ENCODE measurements around the gene CDS1.
"Not testable (repeated sequence)": the region's sequence is repeated elsewhere in the genome, so short reads cannot be mapped to it uniquely, and the experiment has no call there.

Gene CDS1

GRCh38 chr4:84614891-84615290 lies 32.0 kb downstream of the CDS1 start:
- no peak for DNase-seq

DNA sequence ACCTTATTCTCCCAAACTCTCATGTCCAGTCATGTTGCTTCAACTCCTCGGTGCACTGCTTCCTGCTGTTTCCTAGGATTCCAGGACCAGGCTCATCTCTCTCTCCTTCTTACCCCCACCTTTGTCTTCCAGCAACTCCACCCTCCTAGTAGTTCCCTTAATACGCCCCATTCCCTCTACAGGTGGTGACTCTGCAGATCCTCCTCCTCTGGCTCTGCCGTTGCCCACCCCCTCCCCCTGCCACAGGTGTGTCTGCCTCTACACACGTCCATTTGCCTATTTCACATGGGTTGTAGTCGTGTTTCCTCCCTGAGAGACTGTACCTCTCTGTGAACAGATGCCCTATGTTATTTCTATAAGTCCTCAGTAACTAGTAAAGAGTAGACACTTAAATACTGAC lies 32.4 kb downstream of the CDS1 start:
- DNase-seq: no peak

DNA sequence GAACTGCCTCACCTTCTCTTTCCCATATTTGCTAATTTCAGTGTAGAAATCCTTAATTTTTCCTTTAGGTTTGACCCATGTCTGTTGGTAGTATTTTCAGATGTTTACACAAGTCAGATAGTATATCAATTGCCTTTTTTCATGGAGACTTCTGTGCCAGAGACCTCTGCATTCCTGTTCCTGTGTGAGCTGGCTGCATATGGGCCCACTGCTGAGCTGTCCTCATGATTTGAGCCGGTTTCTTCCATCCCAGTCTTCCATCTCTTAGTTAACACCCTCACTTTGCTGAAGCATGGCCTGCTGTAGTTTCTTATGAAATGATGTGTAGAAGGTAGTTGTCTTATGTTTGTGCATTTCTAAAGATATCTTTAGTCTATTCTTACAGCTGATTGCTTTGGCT lies 40.0 kb downstream of the CDS1 start:
- DNase-seq: no peak

DNA sequence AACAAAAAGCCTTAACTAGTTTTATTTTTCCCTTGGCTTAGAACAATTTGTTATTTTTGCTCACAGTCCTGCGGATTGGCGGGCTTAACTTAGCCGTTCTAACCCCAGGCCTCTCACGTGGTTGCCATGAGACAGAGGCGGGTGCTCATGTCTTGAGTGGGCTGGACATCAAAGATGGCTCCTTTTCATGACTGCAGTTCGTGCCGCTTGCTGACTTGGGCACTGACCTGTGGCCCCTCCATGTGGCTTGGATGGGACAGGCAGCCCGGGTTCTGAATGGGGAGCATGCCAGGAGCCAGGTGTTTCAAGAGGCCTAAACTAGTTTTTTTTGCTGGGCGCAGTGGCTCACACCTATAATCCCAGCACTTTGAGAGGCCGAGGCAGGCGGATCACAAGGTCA lies 40.7 kb downstream of the CDS1 start:
- no peak for DNase-seq

GRCh38 chr4:84626673-84627072 lies 43.7 kb downstream of the CDS1 start:
- DNase-seq: no peak

DNA sequence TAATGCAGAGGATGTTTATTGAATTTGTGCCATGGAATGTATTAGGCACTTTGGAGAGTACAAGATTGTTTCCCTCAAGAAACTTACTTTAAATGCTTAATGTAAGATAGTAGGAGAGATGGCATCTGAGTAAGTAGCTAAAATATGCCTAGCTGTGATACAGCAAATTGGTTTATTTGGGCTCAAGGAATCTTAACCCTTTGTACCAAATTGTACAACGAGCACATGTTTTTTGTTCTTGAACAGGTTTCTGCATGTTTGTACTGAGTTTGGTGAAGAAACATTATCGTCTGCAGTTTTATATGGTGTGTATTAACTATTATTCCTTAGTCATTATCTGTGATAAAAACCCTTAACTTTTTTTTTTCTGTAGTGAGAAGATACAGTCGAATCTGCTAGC lies 48.6 kb downstream of the CDS1 start:
- no peak for DNase-seq

- no peak for DNase-seq
These were observed 49.2 kb downstream of the CDS1 start for GRCh38 chr4:84632092-84632491.

GRCh38 chr4:84634961-84635360 lies 52.0 kb downstream of the CDS1 start:
- DNase-seq: no peak

- no peak for DNase-seq
These were observed 55.2 kb downstream of the CDS1 start for GRCh38 chr4:84638092-84638491.

- no peak for DNase-seq
These were observed 56.2 kb downstream of the CDS1 start for GRCh38 chr4:84639145-84639544.

DNA sequence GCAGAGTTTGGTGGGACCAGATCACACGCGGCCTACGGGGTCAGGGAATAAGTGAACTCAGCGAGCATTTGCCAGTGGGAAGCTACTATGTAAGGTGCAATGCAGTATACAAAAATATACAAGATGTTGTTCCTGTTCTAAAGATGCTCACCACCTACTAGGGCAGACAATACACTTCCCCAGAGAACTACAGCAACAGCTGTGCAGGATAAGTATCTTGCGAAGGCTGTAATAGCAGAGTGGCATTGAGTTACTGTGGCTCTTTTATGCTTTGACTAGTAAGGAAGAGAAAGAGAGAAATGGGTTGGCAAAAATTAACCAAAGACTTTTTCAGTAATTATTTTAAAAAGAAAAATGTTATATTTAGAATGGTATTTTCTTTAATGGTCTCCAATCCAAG lies 61.2 kb downstream of the CDS1 start:
- DNase-seq: no peak

- no peak for DNase-seq
These were observed 64.5 kb downstream of the CDS1 start for GRCh38 chr4:84647312-84647884.

- no peak for DNase-seq
These were observed 65.3 kb downstream of the CDS1 start for GRCh38 chr4:84648178-84648577.

- no peak for DNase-seq
These were observed 66.1 kb downstream of the CDS1 start for GRCh38 chr4:84648863-84649647.

DNA sequence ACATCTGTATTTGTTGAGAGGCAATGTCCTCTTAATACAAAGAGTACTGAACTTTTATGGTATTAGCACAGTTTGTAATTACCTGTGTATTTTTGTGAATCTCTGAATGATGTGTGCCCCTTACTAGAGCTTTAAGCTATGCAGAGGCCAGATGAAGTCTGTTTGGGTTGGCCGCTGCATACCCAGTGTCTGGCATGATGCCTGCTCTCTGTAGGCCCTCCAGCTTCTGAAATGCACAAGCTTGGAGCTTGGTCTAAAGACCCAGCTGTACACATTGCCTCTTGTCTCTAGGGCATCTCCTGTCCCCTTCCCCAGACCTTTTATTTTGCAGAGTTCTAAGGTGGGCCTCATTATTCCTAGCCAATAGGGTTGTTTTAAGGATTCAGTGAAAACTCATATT lies 68.6 kb downstream of the CDS1 start:
- no peak for DNase-seq

- DNase-seq: no peak
These were observed 69.6 kb downstream of the CDS1 start for GRCh38 chr4:84652478-84652877.

DNA sequence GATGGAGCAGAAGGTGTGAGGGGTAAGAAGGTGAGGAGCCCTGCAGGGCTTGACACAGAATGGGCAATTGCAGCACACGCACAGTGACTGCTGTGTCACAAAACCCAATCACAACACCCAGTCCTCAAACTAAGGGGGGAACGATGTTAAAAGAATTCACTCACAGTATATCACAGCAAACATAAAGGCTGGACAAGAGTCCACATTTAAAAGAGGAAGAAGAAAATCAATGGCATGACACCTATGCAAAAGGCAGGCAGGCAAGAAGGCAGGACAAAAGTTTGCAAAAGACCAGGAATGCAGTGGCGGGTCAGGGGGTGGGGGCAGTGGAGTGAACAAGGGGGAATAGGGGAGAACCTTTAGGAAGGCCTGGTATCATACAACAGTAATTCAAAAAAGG lies 77.7 kb downstream of the CDS1 start:
- no peak for DNase-seq

- DNase-seq: no peak
These were observed 78.4 kb downstream of the CDS1 start for GRCh38 chr4:84661191-84661939.

GRCh38 chr4:84664767-84665166 lies 81.8 kb downstream of the CDS1 start:
- not testable (repeated sequence) for DNase-seq

- no peak for DNase-seq
These were observed 83.5 kb downstream of the CDS1 start for GRCh38 chr4:84666439-84666838.

GRCh38 chr4:84669201-84669600 lies 86.3 kb downstream of the CDS1 start:
- DNase-seq: no peak

DNA sequence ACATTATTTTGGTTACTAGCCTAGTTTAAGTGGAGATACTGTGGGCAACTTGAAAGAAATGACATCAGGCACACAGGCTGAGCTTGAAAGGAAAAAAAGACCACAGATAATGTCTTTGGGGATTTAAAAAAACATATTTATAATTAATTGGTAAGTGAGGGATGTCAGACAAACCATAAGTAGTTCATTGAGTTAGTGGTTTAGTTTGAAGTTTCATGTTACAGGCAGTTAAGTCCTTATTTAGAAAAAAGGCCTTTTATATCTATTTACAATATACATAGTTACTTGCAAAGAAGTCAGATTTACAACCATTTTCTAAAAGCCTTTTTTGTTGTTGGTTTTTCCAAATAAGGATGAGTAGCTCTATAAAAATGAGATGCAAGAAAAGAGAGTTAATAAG lies 89.2 kb downstream of the CDS1 start:
- DNase-seq: no peak

- no peak for DNase-seq
These were observed 90.7 kb downstream of the CDS1 start for GRCh38 chr4:84673475-84674240.
